ENCODE measurements around the gene TMEM163.

DNA sequence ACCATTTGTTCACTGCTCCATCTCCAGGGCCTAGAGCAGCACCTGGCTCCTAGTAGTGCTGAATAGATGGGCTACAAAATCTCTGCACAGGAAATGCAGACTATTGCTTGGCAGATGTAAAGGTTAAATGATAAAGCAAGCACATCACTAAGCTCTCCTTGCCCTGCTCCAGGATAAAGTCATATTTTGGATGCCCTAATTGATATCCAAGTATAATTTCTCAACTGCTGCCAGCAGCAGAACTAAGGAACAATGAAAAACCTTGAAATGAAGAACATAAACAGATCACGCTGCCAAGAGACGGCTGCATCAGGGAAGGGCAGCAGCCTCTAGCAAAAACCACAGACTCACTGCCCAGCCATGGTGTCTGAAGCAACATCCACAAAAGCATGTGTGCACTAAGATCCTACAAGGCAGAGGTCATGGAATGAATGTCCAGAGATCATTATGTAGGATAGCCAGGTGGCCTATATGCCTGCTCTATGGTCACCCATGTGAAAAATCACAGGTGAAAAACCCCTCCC, 134.7 kb downstream of the TMEM163 start:
- TF ChIP-seq YY1 (IDR thresholded peaks at IDR 0.05; ENCODE audit: low read depth) (no peak), CREB1 (IDR thresholded peaks at IDR 0.05; ENCODE audit: low read depth) (no peak), TEAD4 (IDR thresholded peaks at IDR 0.05) (no peak), EP300 (IDR thresholded peaks at IDR 0.05; ENCODE audit: borderline replicate concordance) (no peak), RAD21 (IDR thresholded peaks at IDR 0.05; ENCODE audit: low read depth) (no peak), TAF1 (IDR thresholded peaks at IDR 0.05; ENCODE audit: low read depth) (no peak), EGR1 (IDR thresholded peaks at IDR 0.05) (no peak), TCF12 (IDR thresholded peaks at IDR 0.05; ENCODE audit: low read depth) (no peak), ZBTB7A (IDR thresholded peaks at IDR 0.05; ENCODE audit: low read depth) (no peak), FOXM1 (IDR thresholded peaks at IDR 0.05; ENCODE audit: borderline replicate concordance, low read depth) (no peak)
- TF ChIP-seq, protein P1, sequence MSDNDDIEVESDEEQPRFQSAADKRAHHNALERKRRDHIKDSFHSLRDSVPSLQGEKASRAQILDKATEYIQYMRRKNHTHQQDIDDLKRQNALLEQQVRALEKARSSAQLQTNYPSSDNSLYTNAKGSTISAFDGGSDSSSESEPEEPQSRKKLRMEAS (IDR thresholded peaks at IDR 0.05): no peak
- TF ChIP-seq, protein P2, sequence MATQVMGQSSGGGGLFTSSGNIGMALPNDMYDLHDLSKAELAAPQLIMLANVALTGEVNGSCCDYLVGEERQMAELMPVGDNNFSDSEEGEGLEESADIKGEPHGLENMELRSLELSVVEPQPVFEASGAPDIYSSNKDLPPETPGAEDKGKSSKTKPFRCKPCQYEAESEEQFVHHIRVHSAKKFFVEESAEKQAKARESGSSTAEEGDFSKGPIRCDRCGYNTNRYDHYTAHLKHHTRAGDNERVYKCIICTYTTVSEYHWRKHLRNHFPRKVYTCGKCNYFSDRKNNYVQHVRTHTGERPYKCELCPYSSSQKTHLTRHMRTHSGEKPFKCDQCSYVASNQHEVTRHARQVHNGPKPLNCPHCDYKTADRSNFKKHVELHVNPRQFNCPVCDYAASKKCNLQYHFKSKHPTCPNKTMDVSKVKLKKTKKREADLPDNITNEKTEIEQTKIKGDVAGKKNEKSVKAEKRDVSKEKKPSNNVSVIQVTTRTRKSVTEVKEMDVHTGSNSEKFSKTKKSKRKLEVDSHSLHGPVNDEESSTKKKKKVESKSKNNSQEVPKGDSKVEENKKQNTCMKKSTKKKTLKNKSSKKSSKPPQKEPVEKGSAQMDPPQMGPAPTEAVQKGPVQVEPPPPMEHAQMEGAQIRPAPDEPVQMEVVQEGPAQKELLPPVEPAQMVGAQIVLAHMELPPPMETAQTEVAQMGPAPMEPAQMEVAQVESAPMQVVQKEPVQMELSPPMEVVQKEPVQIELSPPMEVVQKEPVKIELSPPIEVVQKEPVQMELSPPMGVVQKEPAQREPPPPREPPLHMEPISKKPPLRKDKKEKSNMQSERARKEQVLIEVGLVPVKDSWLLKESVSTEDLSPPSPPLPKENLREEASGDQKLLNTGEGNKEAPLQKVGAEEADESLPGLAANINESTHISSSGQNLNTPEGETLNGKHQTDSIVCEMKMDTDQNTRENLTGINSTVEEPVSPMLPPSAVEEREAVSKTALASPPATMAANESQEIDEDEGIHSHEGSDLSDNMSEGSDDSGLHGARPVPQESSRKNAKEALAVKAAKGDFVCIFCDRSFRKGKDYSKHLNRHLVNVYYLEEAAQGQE (IDR thresholded peaks at IDR 0.05; ENCODE audit: low read depth): no peak
- TF ChIP-seq, protein P3, sequence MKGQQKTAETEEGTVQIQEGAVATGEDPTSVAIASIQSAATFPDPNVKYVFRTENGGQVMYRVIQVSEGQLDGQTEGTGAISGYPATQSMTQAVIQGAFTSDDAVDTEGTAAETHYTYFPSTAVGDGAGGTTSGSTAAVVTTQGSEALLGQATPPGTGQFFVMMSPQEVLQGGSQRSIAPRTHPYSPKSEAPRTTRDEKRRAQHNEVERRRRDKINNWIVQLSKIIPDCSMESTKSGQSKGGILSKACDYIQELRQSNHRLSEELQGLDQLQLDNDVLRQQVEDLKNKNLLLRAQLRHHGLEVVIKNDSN (IDR thresholded peaks at IDR 0.05): no peak
